Type B pancreatic cell (in vitro differentiated cells): ENCODE measurements around the gene PDCD11. TPM values are rescaled to one million over a fixed set of nuclear protein-coding genes. Genes with fewer than 3 reads are reported as not detected.
"Not testable (repeated sequence)": the region's sequence is repeated elsewhere in the genome, so short reads cannot be mapped to it uniquely, and the experiment has no call there.

Experiments
- DNase-seq: peaks from one replicate; pipeline ENCODE4 v3.0.0; 2021; ENCODE audit warnings: mixed read lengths; ENCODE audit not compliant: unreplicated experiment; ENCODE audit errors: extremely low spot score
- H3K27ac Mint-ChIP-seq: 2 replicates; pipeline ENCODE4 v1.8.0; 2021; ENCODE audit warnings: mild to moderate bottlenecking, mixed read lengths
- H3K27me3 Mint-ChIP-seq: 2 replicates; pipeline ENCODE4 v1.8.0; 2021; ENCODE audit warnings: mixed read lengths
- H3K36me3 Mint-ChIP-seq: 2 replicates; pipeline ENCODE4 v1.8.0; 2021; ENCODE audit warnings: mixed read lengths
- H3K4me1 Mint-ChIP-seq: one replicate; pipeline ENCODE4 v1.8.0; 2021; ENCODE audit warnings: mixed read lengths; ENCODE audit not compliant: unreplicated experiment
- H3K4me3 Mint-ChIP-seq: 2 replicates; pipeline ENCODE4 v1.8.0; 2021; ENCODE audit warnings: mild to moderate bottlenecking, mixed read lengths
- H3K9me3 Mint-ChIP-seq: 2 replicates; pipeline ENCODE4 v1.8.0; 2021; ENCODE audit warnings: mixed read lengths
- CTCF ChIP-seq: fragments of 200-600 bp; sonication (generic); conservative IDR thresholded peaks from 2 replicates; pipeline ENCODE4 v1.5.0; 2021; ENCODE audit warnings: antibody characterized with exemption, mild to moderate bottlenecking
- total RNA-seq: library from RNA; stranded (reverse); gene quantifications from 2 replicates; pipeline ENCODE4 v1.2.1, GENCODE V29; 2021; ENCODE audit warnings: low replicate concordance

PDCD11 gene
- total RNA-seq, 1 donor from 2014 or later: 53.2 TPM

DNA sequence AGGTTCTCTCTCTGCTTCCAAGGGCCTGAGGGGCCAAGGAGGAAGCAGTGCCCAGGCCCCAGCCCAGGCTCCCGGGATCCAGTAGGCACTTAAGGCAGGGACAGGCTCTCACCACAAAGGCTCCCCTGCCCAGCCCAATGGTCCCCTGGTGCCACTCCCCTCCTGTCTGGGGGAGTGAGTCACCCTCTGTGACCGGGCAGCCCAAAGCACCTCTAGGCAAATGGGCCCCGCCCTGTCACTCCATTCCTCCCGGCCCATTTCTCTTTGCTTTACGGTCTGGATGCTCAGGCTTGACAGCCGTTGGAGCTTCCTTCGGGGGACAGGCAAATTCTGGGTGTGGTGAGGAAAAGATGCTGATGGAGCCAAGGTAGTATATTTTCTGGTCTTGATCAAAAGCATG lies 82.7 kb downstream of the PDCD11 start, which contains the start of gene CALHM3:
CALHM3 (minus strand) TSS at position 106 of the 400 bp plus-strand sequence. CDS start 208 bp downstream, outside the sequence.
- DNase-seq: no peak
- Mint-ChIP-seq H3K9me3 (no peaks in the 10 kb centered on the region), H3K27me3 (no peaks in the 10 kb centered on the region), H3K4me3 (peak within 1 kb of the TSS; percentile 69), H3K4me1 (peaks cover 17% of the 10 kb centered on the region), H3K27ac (peak within 1 kb of the TSS; percentile 86), H3K36me3 (no peaks in the 10 kb centered on the region)
- no peak for TF ChIP-seq CTCF

DNA sequence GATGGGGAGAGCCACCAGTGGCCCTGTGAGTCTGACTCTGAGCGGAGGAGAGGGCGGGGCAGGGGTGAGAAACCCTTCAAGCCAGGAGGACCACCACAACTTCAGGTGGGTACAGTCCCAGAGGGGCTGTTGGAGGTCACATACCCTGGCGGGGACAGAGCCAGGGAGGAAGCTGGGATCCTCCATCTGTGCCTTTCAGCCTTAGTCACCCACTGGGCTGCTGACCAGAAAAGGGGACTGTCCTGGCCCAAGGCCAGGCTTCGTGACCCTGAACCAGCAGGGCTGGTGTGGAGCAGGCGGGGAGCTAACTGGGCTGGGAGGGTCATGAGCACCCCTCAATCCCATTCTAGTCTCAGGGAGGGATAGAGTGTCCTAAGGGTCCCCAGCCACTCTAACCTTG lies 84.1 kb downstream of the PDCD11 start:
- H3K27ac Mint-ChIP-seq: no peak overlapping the region
- TF ChIP-seq CTCF: no peak
- no peaks in the 10 kb centered on the region for H3K27me3 Mint-ChIP-seq
- no peaks in the 10 kb centered on the region for H3K9me3 Mint-ChIP-seq
- DNase-seq: no peak
- no peak overlapping the region for H3K4me3 Mint-ChIP-seq
- H3K4me1 Mint-ChIP-seq: peaks cover 17% of the 10 kb centered on the region
- no peaks in the 10 kb centered on the region for H3K36me3 Mint-ChIP-seq

DNA sequence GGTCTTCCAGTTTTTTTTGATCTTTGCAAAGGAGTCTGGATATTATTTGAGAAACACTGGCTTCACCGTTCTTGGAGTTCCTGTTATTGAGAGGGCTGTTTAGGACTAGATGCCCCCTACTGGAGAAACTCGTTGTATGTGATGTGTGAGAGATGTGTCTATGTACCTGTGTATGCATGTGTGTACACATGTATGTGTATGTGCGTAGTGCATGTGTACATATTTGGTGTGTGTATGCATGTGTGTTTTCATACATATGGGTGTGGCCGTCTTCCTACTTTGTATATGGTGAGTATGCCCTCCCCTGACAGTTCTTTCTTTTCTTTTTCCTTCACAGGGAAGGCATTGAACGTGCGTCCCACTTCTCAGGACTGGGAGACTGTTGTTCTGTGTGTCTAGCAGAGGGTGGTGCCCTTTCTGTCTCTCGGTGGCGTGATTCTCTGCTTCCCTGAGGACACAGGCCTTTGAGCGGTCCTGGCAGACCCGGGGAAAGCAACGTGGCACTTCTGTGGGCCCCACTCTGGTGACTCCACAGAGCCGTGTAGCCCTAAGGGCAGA lies 85.6 kb downstream of the PDCD11 start:
- H3K9me3 Mint-ChIP-seq: no peaks in the 10 kb centered on the region
- DNase-seq: no peak
- H3K27ac Mint-ChIP-seq: peak overlapping the region; percentile 42
- peaks cover 2% of the 10 kb centered on the region for H3K27me3 Mint-ChIP-seq
- no peak overlapping the region for H3K4me3 Mint-ChIP-seq
- H3K4me1 Mint-ChIP-seq: peaks cover 21% of the 10 kb centered on the region
- TF ChIP-seq CTCF: peak; percentile 77
- H3K36me3 Mint-ChIP-seq: no peaks in the 10 kb centered on the region

DNA sequence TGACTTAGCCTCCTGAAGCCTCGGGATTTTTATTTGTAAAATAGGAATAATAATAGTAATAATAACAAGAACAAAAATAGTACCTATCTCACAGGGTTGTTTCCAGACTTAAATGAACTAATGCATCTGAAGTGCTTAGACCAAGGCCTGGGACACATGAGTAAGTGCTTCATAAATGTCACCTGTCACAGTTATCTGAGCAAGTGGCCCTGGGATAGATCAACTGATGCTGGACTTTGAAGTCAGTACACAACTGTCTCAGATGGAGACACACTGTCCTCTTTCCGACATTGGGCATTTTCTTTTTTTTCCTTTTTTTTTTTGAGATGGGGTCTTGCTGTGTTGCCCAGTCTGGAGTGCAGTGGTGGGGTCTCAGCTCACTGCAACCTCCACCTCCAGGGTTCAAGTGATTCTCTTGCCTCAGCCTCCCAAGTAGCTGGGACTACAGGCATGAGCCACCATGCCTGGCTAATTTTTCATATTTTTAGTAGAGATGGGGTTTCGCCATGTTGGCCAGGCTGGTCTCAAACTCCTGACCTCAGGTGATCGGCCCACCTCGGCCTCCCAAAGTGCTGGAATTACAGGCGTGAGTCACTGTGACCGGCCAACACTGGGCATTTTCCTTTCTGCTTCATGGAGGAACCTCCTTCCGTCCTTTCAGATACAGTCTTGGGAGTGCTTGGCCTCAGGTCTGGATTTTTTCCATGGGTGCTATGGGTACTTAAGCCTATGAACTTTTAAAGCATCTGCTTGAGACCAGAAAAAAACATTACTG lies 90.4 kb downstream of the PDCD11 start:
- H3K9me3 Mint-ChIP-seq, H3K4me3 Mint-ChIP-seq, DNase-seq, H3K36me3 Mint-ChIP-seq, H3K27ac Mint-ChIP-seq, H3K27me3 Mint-ChIP-seq: not testable (repeated sequence)
- H3K4me1 Mint-ChIP-seq: peaks cover 15% of the 10 kb centered on the region

- H3K27me3 Mint-ChIP-seq: peaks cover 9% of the 10 kb centered on the region
- no peak for TF ChIP-seq CTCF
- no peak for DNase-seq
- no peaks in the 10 kb centered on the region for H3K36me3 Mint-ChIP-seq
- no peak overlapping the region for H3K27ac Mint-ChIP-seq
- no peaks in the 10 kb centered on the region for H3K9me3 Mint-ChIP-seq
- H3K4me1 Mint-ChIP-seq: peaks cover 14% of the 10 kb centered on the region
- no peak overlapping the region for H3K4me3 Mint-ChIP-seq
These were observed 90.9 kb downstream of the PDCD11 start for GRCh38 chr10:103487410-103487708.

GRCh38 chr10:103490986-103491314 lies 94.5 kb downstream of the PDCD11 start:
- peaks cover 35% of the 10 kb centered on the region for H3K27me3 Mint-ChIP-seq
- no peaks in the 10 kb centered on the region for H3K9me3 Mint-ChIP-seq
- peaks cover 17% of the 10 kb centered on the region for H3K4me1 Mint-ChIP-seq
- no peaks in the 10 kb centered on the region for H3K36me3 Mint-ChIP-seq
- no peak for DNase-seq
- H3K4me3 Mint-ChIP-seq: no peak overlapping the region
- no peak for TF ChIP-seq CTCF
- H3K27ac Mint-ChIP-seq: peak overlapping the region; percentile 76
